Measurements from ENCODE around the gene PTAFR.

The PTAFR gene

DNA sequence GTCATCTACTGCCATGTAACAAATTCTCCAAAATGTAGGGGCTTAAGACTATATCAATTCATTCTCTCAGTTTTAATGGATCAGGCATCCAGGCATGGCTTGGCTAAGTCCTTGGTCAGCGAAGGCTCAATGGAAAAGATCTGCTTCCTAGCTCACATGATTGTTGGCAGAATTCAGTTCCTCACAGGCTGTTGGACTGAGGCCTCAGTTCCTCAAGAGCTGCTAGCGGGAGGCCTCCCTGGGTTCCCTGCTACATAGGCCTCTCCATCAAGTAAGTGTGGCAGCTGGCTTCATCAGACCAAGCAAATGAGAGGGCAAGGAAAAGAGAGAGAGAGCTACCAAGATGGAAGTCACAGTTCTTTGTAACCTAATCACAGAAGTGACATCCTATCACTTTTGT lies 68.5 kb downstream of the PTAFR start:
- Histone ChIP-seq H3K36me3 (ENCODE audit: control insufficient read depth in 2 of 2, insufficient read depth in 1 of 2, low read length in 2 of 2) (no peaks in the 10 kb centered on the region), H3K27ac (ENCODE audit: extremely low read depth, low read depth, low read length) (no peak overlapping the region), H3K9me3 (ENCODE audit: control insufficient read depth, insufficient read depth, low read depth, low read length) (no peaks in the 10 kb centered on the region), H3K4me3 (ENCODE audit: low read depth, low read length) (no peak overlapping the region), H3K4me1 (ENCODE audit: control insufficient read depth, insufficient read depth, low read length) (no peaks in the 10 kb centered on the region)
- ChIA-PET CTCF (interaction anchor here (0.7 to 0.8 kb wide), 3 partner anchors 10 to 27 kb away, joined by 3 read pairs; no protein-coding TSS in a partner anchor), POLR2A (no interaction called here)
- TF ChIP-seq REPIN1 (tag by site-specific recombination; IDR thresholded peaks at IDR 0.05; ENCODE audit: low read depth) (no peak), ZFP37 (tag by site-specific recombination; IDR thresholded peaks at IDR 0.05) (no peak), BCL11A (tag by site-specific recombination; IDR thresholded peaks at IDR 0.05; ENCODE audit: low read depth) (no peak), PRDM1 (tag by site-specific recombination; IDR thresholded peaks at IDR 0.05) (no peak), ZNF473 (tag by site-specific recombination; IDR thresholded peaks at IDR 0.05) (no peak), OSR2 (tag by site-specific recombination; IDR thresholded peaks at IDR 0.05) (no peak), ZNF354C (tag by site-specific recombination; IDR thresholded peaks at IDR 0.05; ENCODE audit: borderline replicate concordance, low read depth) (no peak), ZNF19 (tag by site-specific recombination; IDR thresholded peaks at IDR 0.05; ENCODE audit: low read depth) (no peak), SP2 (tag by site-specific recombination; IDR thresholded peaks at IDR 0.05) (no peak), RBAK (tag by site-specific recombination; IDR thresholded peaks at IDR 0.05) (no peak), ZBTB48 (tag by site-specific recombination; IDR thresholded peaks at IDR 0.05) (no peak), ZNF521 (tag by site-specific recombination; IDR thresholded peaks at IDR 0.05) (no peak), GLI4 (tag by site-specific recombination; IDR thresholded peaks at IDR 0.05) (no peak), SP3 (tag by site-specific recombination; IDR thresholded peaks at IDR 0.05) (no peak)
- TF ChIP-seq, protein P1, sequence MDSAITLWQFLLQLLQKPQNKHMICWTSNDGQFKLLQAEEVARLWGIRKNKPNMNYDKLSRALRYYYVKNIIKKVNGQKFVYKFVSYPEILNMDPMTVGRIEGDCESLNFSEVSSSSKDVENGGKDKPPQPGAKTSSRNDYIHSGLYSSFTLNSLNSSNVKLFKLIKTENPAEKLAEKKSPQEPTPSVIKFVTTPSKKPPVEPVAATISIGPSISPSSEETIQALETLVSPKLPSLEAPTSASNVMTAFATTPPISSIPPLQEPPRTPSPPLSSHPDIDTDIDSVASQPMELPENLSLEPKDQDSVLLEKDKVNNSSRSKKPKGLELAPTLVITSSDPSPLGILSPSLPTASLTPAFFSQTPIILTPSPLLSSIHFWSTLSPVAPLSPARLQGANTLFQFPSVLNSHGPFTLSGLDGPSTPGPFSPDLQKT (IDR thresholded peaks at IDR 0.05; ENCODE audit: borderline replicate concordance, low read depth, low read length): no peak
- TF ChIP-seq, protein P2, sequence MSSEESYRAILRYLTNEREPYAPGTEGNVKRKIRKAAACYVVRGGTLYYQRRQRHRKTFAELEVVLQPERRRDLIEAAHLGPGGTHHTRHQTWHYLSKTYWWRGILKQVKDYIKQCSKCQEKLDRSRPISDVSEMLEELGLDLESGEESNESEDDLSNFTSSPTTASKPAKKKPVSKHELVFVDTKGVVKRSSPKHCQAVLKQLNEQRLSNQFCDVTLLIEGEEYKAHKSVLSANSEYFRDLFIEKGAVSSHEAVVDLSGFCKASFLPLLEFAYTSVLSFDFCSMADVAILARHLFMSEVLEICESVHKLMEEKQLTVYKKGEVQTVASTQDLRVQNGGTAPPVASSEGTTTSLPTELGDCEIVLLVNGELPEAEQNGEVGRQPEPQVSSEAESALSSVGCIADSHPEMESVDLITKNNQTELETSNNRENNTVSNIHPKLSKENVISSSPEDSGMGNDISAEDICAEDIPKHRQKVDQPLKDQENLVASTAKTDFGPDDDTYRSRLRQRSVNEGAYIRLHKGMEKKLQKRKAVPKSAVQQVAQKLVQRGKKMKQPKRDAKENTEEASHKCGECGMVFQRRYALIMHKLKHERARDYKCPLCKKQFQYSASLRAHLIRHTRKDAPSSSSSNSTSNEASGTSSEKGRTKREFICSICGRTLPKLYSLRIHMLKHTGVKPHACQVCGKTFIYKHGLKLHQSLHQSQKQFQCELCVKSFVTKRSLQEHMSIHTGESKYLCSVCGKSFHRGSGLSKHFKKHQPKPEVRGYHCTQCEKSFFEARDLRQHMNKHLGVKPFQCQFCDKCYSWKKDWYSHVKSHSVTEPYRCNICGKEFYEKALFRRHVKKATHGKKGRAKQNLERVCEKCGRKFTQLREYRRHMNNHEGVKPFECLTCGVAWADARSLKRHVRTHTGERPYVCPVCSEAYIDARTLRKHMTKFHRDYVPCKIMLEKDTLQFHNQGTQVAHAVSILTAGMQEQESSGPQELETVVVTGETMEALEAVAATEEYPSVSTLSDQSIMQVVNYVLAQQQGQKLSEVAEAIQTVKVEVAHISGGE (tag by site-specific recombination; conservative IDR thresholded peaks at IDR 0.05; ENCODE audit: low read depth): no peak

DNA sequence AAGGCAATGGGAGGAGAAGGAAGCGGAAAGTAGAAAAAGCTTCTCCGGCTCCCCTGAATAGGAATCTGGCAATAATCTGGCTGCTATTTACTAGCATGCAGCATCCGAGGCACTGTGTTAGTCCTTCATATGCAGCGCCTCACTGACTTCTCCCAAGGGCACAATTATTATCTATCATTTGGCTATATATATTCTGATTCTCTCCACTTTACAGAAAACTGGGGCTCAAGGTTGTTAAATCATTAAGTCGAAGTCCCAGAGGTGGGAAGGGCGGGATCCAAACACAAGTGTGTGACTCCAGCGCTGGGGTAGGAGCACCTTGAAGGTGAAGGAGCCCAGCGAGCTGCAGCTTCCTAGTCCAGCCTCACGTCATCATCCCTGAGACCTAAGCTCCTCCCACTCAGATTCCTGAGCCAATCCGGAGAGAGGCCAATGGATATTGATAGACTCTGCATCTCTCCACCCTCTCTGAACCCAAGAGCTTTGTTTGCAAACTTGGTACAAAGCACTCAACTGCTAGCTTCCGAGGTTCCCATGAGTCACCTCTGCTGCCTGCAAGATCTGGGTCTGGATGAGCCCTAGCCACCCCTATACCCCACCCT lies 71.5 kb downstream of the PTAFR start:
- POLR2A ChIA-PET: interaction anchor here (0.5 to 2.2 kb wide), 5 partner anchors 8 to 266 kb away, joined by 3 to 19 read pairs (median 4); partner anchors contain the start of gene EYA3
- Histone ChIP-seq H3K27ac (ENCODE audit: extremely low read depth, low read depth, low read length) (no peak overlapping the region), H3K4me3 (ENCODE audit: low read depth, low read length) (peak overlapping the region; percentile 8), H3K9me3 (ENCODE audit: control insufficient read depth, insufficient read depth, low read depth, low read length) (no peaks in the 10 kb centered on the region), H3K36me3 (ENCODE audit: control insufficient read depth in 2 of 2, insufficient read depth in 1 of 2, low read length in 2 of 2) (no peaks in the 10 kb centered on the region), H3K4me1 (ENCODE audit: control insufficient read depth, insufficient read depth, low read length) (no peaks in the 10 kb centered on the region)
- CTCF ChIA-PET: interaction anchor here (0.7 to 4.9 kb wide), 4 partner anchors 10 to 308 kb away, joined by 3 to 38 read pairs (median 4); no protein-coding TSS in a partner anchor
- TF ChIP-seq ZNF585B (tag by site-specific recombination; IDR thresholded peaks at IDR 0.05) (no peak), ZNF610 (tag by site-specific recombination; IDR thresholded peaks at IDR 0.05; ENCODE audit: borderline replicate concordance) (no peak), ZNF37A (tag by site-specific recombination; IDR thresholded peaks at IDR 0.05) (no peak), ZNF791 (tag by site-specific recombination; IDR thresholded peaks at IDR 0.05) (no peak), ZNF423 (tag by site-specific recombination; IDR thresholded peaks at IDR 0.05) (no peak), TRIM28 (IDR thresholded peaks at IDR 0.05; ENCODE audit: borderline replicate concordance, low read length) (no peak), EGR2 (tag by site-specific recombination; IDR thresholded peaks at IDR 0.05; ENCODE audit: low read depth) (no peak), GLI2 (tag by site-specific recombination; IDR thresholded peaks at IDR 0.05; ENCODE audit: borderline replicate concordance, low read depth) (no peak), GLI4 (tag by site-specific recombination; IDR thresholded peaks at IDR 0.05) (no peak)
- TF ChIP-seq, protein P3, sequence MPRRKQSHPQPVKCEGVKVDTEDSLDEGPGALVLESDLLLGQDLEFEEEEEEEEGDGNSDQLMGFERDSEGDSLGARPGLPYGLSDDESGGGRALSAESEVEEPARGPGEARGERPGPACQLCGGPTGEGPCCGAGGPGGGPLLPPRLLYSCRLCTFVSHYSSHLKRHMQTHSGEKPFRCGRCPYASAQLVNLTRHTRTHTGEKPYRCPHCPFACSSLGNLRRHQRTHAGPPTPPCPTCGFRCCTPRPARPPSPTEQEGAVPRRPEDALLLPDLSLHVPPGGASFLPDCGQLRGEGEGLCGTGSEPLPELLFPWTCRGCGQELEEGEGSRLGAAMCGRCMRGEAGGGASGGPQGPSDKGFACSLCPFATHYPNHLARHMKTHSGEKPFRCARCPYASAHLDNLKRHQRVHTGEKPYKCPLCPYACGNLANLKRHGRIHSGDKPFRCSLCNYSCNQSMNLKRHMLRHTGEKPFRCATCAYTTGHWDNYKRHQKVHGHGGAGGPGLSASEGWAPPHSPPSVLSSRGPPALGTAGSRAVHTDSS (tag by site-specific recombination; IDR thresholded peaks at IDR 0.05): no peak
- TF ChIP-seq, protein P4, sequence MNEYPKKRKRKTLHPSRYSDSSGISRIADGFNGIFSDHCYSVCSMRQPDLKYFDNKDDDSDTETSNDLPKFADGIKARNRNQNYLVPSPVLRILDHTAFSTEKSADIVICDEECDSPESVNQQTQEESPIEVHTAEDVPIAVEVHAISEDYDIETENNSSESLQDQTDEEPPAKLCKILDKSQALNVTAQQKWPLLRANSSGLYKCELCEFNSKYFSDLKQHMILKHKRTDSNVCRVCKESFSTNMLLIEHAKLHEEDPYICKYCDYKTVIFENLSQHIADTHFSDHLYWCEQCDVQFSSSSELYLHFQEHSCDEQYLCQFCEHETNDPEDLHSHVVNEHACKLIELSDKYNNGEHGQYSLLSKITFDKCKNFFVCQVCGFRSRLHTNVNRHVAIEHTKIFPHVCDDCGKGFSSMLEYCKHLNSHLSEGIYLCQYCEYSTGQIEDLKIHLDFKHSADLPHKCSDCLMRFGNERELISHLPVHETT (tag by site-specific recombination; IDR thresholded peaks at IDR 0.05): no peak
- TF ChIP-seq, protein P5, sequence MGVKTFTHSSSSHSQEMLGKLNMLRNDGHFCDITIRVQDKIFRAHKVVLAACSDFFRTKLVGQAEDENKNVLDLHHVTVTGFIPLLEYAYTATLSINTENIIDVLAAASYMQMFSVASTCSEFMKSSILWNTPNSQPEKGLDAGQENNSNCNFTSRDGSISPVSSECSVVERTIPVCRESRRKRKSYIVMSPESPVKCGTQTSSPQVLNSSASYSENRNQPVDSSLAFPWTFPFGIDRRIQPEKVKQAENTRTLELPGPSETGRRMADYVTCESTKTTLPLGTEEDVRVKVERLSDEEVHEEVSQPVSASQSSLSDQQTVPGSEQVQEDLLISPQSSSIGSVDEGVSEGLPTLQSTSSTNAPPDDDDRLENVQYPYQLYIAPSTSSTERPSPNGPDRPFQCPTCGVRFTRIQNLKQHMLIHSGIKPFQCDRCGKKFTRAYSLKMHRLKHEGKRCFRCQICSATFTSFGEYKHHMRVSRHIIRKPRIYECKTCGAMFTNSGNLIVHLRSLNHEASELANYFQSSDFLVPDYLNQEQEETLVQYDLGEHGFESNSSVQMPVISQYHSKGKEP (tag by site-specific recombination; IDR thresholded peaks at IDR 0.05): peak; percentile 49

Data from HEK293 (cell line).